ENCODE results near the gene WWC2. TPM values are rescaled to one million over a fixed set of nuclear protein-coding genes. Genes with fewer than 3 reads are reported as not detected.

Gene WWC2
- total RNA-seq, 1 donor from 2014 or later: 109 TPM

- ATAC-seq (no peak), DNase-seq (no peak)
- intact Hi-C loops (cut with DNase I): no loop called here
- no peak for TF ChIP-seq CTCF (IDR thresholded peaks at IDR 0.05)
- H3K4me3 ChIP-seq: no peak overlapping the region
- no peaks in the 10 kb centered on the region for H3K27me3 ChIP-seq (ENCODE audit: low read depth)
- no peak overlapping the region for H3K27ac ChIP-seq
- no peaks in the 10 kb centered on the region for H3K9me3 ChIP-seq
- H3K4me1 ChIP-seq: peaks cover 13% of the 10 kb centered on the region
- no peaks in the 10 kb centered on the region for H3K36me3 ChIP-seq
Measured at GRCh38 chr4:183132865-183133264, 33.8 kb downstream of the WWC2 start.

GRCh38 chr4:183136855-183137254 is 37.8 kb downstream of the WWC2 start:
- Histone ChIP-seq H3K27me3 (ENCODE audit: low read depth) (no peaks in the 10 kb centered on the region), H3K27ac (no peak overlapping the region), H3K4me1 (peaks cover 3% of the 10 kb centered on the region), H3K36me3 (no peaks in the 10 kb centered on the region), H3K9me3 (no peaks in the 10 kb centered on the region), H3K4me3 (no peak overlapping the region)
- DNase-seq (no peak), ATAC-seq (peak; percentile 41 to 84)
- intact Hi-C loops (cut with DNase I): no loop called here
- no peak for TF ChIP-seq CTCF (IDR thresholded peaks at IDR 0.05)

- intact Hi-C loops (cut with DNase I): no loop called here
- H3K4me1 ChIP-seq: peaks cover 16% of the 10 kb centered on the region
- no peak overlapping the region for H3K27ac ChIP-seq
- H3K9me3 ChIP-seq: no peaks in the 10 kb centered on the region
- TF ChIP-seq CTCF (IDR thresholded peaks at IDR 0.05): no peak
- H3K27me3 ChIP-seq (ENCODE audit: low read depth): no peaks in the 10 kb centered on the region
- H3K4me3 ChIP-seq: no peak overlapping the region
- no peaks in the 10 kb centered on the region for H3K36me3 ChIP-seq
- DNase-seq (no peak), ATAC-seq (no peak)
Measured at GRCh38 chr4:183139058-183139750, 40.1 kb downstream of the WWC2 start.

GRCh38 chr4:183139972-183140570 is 41.0 kb downstream of the WWC2 start:
- Histone ChIP-seq H3K27ac (no peak overlapping the region), H3K36me3 (no peaks in the 10 kb centered on the region), H3K9me3 (no peaks in the 10 kb centered on the region), H3K4me1 (peaks cover 20% of the 10 kb centered on the region), H3K27me3 (ENCODE audit: low read depth) (no peaks in the 10 kb centered on the region), H3K4me3 (no peak overlapping the region)
- DNase-seq (no peak), ATAC-seq (no peak)
- intact Hi-C loops (cut with DNase I): no loop called here
- TF ChIP-seq CTCF (IDR thresholded peaks at IDR 0.05): no peak

GRCh38 chr4:183140911-183141320 is 41.9 kb downstream of the WWC2 start:
- H3K36me3 ChIP-seq: no peaks in the 10 kb centered on the region
- H3K4me1 ChIP-seq: peaks cover 27% of the 10 kb centered on the region
- no peak overlapping the region for H3K4me3 ChIP-seq
- ATAC-seq: no peak
- no peak for DNase-seq
- no peaks in the 10 kb centered on the region for H3K27me3 ChIP-seq (ENCODE audit: low read depth)
- no peaks in the 10 kb centered on the region for H3K9me3 ChIP-seq
- TF ChIP-seq CTCF (IDR thresholded peaks at IDR 0.05): no peak
- H3K27ac ChIP-seq: no peak overlapping the region
- intact Hi-C loops (cut with DNase I): no loop called here

Data from lower lobe of right lung (tissue), 2 donors.